ENCODE measurements around the gene OR4K17.
"Not testable (repeated sequence)": the region's sequence is repeated elsewhere in the genome, so short reads cannot be mapped to it uniquely, and the experiment has no call there.

OR4K17 gene

GRCh38 chr14:20110438-20110837 lies at the start of gene OR4K17:
Gene OR4K17 (plus strand): TSS chr14:20110739. CDS start chr14:20117500, 6,761 bp downstream.
- no peak for DNase-seq (ENCODE audit: low read depth in 2 of 2)

- DNase-seq (ENCODE audit: low read depth in 2 of 2): no peak
Observed at GRCh38 chr14:20092050-20092449, 18.5 kb upstream of the OR4K17 start.

GRCh38 chr14:20093442-20093841 lies 17.1 kb upstream of the OR4K17 start:
- DNase-seq (ENCODE audit: low read depth in 2 of 2): no peak

- DNase-seq (ENCODE audit: low read depth in 2 of 2): not testable (repeated sequence)
Observed at GRCh38 chr14:20098926-20099770, 11.4 kb upstream of the OR4K17 start.

- no peak for DNase-seq (ENCODE audit: low read depth in 2 of 2)
Observed at GRCh38 chr14:20112321-20112720, 1.8 kb downstream of the OR4K17 start.

GRCh38 chr14:20116748-20117147 lies 6.2 kb downstream of the OR4K17 start:
- no peak for DNase-seq (ENCODE audit: low read depth in 2 of 2)

GRCh38 chr14:20118795-20119194 lies 8.3 kb downstream of the OR4K17 start:
- DNase-seq (ENCODE audit: low read depth in 2 of 2): no peak

- no peak for DNase-seq (ENCODE audit: low read depth in 2 of 2)
Observed at GRCh38 chr14:20138520-20138919, 28.0 kb downstream of the OR4K17 start, which contains the start of gene OR4N5. Gene OR4N5 (plus strand): TSS chr14:20138820. CDS start chr14:20143736, 4,916 bp downstream.

GRCh38 chr14:20143911-20144310 lies 33.4 kb downstream of the OR4K17 start:
- no peak for DNase-seq (ENCODE audit: low read depth in 2 of 2)

GRCh38 chr14:20144820-20145219 lies 34.3 kb downstream of the OR4K17 start:
- no peak for DNase-seq (ENCODE audit: low read depth in 2 of 2)

GRCh38 chr14:20164462-20164861 lies 53.9 kb downstream of the OR4K17 start:
- DNase-seq (ENCODE audit: low read depth in 2 of 2): no peak

- no peak for DNase-seq (ENCODE audit: low read depth in 2 of 2)
Observed at GRCh38 chr14:20167091-20167490, 56.6 kb downstream of the OR4K17 start.

GRCh38 chr14:20169852-20170251 lies 59.3 kb downstream of the OR4K17 start:
- not testable (repeated sequence) for DNase-seq (ENCODE audit: low read depth in 2 of 2)

Measured in fibroblast of skin of left quadriceps (primary cell).